ENCODE data around the gene TEK.

DNA sequence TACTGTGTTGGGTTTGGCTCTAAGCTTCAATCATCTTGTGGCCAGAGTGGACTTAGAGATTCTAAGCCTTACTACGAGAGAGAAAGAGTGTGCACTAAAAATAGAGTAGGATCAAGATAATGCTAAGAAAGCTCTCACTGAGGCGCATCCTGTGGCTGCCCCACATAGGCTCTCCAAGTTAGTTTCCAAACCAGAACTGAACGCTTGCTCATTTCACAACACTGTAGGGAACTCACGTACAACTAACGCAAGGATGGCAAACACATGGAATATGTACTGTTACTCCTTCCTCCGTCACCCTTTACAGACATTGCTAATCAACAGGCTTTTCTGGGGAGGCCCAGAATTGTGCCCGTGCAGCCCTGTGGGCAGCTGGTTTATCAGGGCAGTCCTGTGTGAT lies 97.0 kb downstream of the TEK start:
- TF ChIP-seq TCF12 (IDR thresholded peaks at IDR 0.05; ENCODE audit: low read depth) (no peak), EP300 (IDR thresholded peaks at IDR 0.05; ENCODE audit: borderline replicate concordance) (no peak)
- TF ChIP-seq, protein P1, sequence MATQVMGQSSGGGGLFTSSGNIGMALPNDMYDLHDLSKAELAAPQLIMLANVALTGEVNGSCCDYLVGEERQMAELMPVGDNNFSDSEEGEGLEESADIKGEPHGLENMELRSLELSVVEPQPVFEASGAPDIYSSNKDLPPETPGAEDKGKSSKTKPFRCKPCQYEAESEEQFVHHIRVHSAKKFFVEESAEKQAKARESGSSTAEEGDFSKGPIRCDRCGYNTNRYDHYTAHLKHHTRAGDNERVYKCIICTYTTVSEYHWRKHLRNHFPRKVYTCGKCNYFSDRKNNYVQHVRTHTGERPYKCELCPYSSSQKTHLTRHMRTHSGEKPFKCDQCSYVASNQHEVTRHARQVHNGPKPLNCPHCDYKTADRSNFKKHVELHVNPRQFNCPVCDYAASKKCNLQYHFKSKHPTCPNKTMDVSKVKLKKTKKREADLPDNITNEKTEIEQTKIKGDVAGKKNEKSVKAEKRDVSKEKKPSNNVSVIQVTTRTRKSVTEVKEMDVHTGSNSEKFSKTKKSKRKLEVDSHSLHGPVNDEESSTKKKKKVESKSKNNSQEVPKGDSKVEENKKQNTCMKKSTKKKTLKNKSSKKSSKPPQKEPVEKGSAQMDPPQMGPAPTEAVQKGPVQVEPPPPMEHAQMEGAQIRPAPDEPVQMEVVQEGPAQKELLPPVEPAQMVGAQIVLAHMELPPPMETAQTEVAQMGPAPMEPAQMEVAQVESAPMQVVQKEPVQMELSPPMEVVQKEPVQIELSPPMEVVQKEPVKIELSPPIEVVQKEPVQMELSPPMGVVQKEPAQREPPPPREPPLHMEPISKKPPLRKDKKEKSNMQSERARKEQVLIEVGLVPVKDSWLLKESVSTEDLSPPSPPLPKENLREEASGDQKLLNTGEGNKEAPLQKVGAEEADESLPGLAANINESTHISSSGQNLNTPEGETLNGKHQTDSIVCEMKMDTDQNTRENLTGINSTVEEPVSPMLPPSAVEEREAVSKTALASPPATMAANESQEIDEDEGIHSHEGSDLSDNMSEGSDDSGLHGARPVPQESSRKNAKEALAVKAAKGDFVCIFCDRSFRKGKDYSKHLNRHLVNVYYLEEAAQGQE (IDR thresholded peaks at IDR 0.05; ENCODE audit: low read depth): no peak

All from Ishikawa (cell line).